ENCODE measurements around the gene FAM131B.
"Not testable (repeated sequence)": the region's sequence is repeated elsewhere in the genome, so short reads cannot be mapped to it uniquely, and the experiment has no call there.

FAM131B gene

GRCh38 chr7:143395187-143396149 is 33.0 kb upstream of the FAM131B start:
- DNase-seq (ENCODE audit: low spot score), result no peak

DNA sequence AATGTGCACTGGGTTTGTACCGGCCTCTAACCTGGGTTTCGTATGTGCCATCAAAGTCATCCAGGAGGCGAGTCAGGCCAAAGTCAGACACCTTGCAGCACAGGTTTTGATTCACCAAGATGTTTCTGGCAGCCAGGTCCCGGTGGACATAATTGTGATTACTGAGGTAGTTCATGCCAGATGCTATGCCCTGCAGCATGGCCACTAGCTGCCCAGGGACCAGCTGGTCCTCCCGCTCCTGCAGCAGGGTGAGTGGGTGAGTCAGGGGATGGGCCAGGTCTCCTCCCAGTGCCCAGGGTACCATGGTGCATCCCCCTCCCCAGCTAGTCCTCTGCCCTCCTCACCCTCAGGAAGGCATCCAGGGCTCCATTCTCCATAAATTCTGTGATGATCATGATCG is 32.3 kb upstream of the FAM131B start:
- DNase-seq (ENCODE audit: low spot score), result no peak

- no peak for DNase-seq (ENCODE audit: low spot score)
These were observed 31.6 kb upstream of the FAM131B start for GRCh38 chr7:143394068-143394467.

- DNase-seq (ENCODE audit: low spot score), result no peak
These were observed 30.9 kb upstream of the FAM131B start for GRCh38 chr7:143393267-143394041.

- no peak for DNase-seq (ENCODE audit: low spot score)
These were observed 30.4 kb upstream of the FAM131B start for GRCh38 chr7:143392875-143393266.

DNA sequence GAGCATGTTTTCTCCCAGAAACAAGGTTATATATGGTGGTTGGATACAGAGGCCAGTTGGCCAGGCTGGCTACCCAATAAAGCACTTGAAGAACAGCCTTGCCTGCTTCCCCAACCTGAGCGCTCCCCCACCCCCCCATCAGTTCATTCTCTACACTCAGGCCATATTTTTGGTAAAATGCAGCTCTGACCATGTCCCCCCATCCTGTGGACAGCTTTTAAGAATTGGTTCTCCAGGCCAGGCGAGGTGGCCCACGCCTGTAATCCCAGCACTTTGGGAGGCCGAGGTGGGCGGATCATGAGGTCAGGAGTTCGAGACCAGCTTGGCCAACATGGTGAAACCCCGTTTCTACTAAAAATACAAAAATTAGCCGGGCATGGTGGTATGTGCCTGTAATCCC is 29.9 kb upstream of the FAM131B start:
- DNase-seq (ENCODE audit: low spot score), result not testable (repeated sequence)

DNA sequence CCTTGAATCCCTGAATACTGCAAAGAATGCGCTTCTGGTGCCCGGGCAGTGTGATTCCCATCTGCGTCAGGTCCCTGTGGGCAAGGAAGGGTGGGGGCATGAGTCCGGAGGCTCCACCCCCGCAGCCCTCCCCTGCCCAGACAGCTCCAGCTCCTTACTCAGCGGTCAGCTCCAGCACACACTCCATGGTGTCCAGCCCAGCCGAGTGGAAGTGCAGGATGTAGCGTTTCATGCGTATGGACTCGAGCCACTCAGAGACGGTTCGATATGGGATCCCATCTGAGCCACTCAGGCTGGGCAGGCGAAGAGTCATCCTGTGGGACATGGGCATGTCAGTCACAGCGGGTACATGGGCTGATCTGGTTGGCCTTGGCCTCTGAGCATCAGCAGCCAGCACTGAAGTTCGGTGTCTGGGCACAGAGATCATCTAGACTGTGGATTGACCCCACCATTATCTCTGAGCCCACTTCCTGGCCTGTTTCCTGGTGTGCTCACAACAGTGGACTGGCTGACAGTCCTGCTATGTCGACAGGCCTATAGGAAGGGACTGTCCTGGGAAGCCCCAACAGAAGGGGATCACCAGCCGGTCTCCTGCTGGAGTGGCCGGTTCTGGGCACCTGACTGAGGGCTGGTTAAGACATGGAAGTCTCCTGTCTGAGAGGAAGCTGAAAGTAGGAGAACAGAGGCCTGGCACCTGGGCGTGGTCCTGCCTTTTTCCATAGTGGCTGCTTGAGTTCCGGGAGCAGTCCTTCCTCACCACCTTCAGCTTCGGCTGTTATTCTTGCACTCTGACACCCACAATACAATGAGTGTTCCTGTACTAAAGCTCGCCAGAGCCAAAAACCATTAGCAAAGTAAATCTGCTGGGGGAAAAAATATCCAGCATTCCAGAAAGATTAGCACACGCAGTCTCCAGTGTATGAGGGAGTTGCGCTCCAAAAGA is 29.2 kb upstream of the FAM131B start:
- DNase-seq (ENCODE audit: low spot score), result no peak

DNA sequence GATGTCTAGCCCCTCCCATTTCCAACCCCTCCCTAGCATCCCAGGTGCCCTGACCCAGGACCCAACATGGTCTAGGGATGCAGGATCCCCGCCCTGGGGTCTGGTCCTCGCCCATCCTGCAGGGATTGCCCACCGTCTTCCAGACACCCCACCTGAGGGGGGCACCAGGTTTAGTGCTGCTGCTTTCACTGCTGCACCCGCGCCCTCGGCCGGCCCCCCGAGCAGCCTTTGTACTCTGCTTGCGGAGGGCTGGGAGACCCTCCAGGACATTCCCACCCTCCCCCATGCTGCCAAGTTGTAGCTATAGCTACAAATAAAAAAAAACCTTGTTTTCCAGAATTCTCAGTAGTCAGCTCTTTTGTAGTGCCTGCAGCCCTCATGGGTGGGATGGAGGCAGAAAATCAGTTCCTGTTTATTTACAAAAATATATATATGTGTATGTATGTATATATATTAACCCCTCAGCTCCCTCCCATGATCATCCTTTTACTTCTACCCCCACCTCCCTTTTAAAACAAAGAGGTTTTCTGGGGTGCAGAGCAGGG is 28.3 kb upstream of the FAM131B start:
- no peak for DNase-seq (ENCODE audit: low spot score)

- no peak for DNase-seq (ENCODE audit: low spot score)
These were observed 27.7 kb upstream of the FAM131B start for GRCh38 chr7:143390104-143390772.

DNA sequence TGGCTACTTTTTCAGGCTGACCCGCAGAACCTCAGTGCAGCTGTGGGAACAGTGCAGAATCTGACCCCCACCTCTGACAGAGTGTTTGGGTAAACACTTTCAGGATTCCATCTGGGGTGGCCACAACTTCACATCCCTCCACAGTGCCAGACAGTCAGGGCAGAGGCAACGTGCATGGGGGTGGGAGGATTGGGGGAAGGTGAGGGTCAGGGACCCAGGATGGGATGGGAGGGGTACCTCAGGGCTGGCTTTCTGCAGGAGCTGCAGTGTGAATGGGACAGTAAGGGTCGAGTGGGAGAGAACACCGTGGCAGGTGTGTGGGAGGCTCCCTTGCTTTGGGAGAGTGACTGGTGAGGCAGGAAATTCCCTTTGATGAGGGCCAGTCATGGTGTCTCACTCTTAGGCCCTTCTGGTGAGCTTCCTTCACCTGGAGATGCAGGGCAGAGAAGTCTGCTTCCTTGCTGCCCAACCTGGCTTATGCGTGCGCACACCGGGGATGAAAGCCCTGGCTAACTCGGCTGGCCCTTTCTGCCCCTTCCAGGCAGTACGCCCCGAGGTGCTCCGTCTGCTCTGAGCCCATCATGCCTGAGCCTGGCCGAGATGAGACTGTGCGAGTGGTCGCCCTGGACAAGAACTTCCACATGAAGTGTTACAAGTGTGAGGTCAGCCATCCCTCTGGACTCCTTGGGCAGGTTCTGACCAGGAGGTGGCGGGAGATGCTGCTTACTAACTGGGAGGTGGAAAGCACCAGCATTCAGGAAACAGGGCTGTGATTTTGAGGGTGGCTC is 27.0 kb upstream of the FAM131B start:
- no peak for DNase-seq (ENCODE audit: low spot score)

DNA sequence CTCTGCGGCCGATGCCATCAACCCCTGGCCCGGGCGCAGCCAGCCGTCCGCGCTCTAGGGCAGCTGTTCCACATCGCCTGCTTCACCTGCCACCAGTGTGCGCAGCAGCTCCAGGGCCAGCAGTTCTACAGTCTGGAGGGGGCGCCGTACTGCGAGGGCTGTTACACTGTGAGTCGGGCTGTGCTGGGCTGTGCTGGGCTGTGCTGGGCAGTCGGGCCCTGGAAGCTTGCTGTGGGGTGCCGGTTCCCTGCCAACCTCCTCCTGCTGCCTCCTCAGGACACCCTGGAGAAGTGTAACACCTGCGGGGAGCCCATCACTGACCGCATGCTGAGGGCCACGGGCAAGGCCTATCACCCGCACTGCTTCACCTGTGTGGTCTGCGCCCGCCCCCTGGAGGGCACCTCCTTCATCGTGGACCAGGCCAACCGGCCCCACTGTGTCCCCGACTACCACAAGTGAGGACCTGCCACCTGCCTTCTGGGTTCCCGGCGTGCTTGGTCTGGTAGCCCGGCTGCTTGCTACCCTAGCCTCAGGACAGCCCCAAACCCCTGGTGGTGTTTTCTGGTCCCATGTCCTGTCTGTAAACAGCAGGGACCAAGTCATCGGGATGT is 26.1 kb upstream of the FAM131B start:
- no peak for DNase-seq (ENCODE audit: low spot score)

DNA sequence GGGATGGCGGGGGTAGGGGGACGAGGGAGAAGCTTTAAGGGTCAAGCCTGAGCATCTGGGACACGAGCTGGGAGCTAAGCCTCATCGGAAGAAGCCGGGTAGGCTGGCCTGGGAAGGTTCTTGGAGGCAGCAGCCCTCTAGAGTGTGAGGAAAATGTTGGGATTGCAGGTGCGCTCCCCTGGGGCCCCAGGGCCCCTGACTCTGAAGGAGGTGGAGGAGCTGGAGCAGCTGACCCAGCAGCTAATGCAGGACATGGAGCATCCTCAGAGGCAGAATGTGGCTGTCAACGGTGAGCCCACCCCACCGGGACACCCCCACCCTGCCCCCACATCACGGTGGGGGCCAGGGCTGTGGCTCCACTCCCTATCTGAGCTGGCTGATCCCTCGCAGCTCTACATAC is 25.5 kb upstream of the FAM131B start:
- no peak for DNase-seq (ENCODE audit: low spot score)

- DNase-seq (ENCODE audit: low spot score), result no peak
These were observed 24.9 kb upstream of the FAM131B start for GRCh38 chr7:143387156-143387975.

GRCh38 chr7:143385891-143386781 is 23.6 kb upstream of the FAM131B start:
- no peak for DNase-seq (ENCODE audit: low spot score)

DNA sequence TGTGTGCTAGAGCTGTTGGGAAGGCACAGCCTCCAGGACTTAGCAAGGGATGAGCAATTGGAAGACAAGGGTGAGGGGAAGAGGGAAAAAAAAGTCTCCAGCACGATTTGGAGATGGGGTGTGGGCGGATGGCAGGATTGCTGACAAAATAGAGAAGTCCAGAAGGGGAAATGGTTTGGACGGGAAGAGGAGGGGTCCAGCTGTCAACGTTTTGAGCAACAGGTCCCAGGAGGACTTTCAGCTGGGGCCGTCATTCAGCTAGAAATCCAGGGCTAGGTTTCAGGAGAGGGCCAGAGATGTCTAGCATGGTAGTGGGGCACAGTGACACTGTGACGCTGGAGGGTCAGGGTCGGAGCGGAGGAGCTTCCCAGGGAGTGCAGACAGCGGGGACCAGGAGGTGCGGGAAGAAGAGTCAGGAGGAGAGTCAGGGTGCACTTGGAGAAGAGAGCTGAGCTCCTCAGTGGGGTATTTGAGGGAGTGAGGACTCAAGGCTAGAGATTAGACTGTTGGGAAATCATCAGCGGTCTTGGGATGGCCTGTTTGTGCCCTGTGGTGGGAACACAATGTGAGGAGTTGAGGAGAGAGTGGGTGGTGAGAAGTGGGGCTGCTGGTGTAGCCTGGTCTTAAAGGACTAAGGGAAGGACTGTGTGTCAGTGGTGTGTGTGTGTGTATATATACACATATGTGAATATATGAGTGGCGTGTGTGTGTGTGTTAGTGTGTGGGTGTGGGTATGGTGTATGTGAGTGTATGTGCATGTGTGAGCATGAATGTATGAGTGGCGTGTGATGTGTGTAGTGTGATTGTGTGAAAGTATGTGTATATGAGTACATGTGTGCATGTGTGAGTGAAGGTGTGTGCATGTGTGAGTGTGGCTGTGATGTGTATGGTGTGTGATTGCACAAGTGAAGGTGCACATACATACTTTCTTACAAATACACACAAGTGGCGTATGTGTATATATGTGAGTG is 22.4 kb upstream of the FAM131B start:
- DNase-seq (ENCODE audit: low spot score), result no peak

GRCh38 chr7:143384148-143384547 is 21.6 kb upstream of the FAM131B start:
- no peak for DNase-seq (ENCODE audit: low spot score)

Data from SK-N-DZ (cell line).